ENCODE measurements around the gene BCL11B. TPM values are rescaled to one million over a fixed set of nuclear protein-coding genes. Genes with fewer than 3 reads are reported as not detected.

The BCL11B gene
- total RNA-seq, 4 donors from 2014 or later: 0.68 to 1.5 (median 0.85) TPM

DNA sequence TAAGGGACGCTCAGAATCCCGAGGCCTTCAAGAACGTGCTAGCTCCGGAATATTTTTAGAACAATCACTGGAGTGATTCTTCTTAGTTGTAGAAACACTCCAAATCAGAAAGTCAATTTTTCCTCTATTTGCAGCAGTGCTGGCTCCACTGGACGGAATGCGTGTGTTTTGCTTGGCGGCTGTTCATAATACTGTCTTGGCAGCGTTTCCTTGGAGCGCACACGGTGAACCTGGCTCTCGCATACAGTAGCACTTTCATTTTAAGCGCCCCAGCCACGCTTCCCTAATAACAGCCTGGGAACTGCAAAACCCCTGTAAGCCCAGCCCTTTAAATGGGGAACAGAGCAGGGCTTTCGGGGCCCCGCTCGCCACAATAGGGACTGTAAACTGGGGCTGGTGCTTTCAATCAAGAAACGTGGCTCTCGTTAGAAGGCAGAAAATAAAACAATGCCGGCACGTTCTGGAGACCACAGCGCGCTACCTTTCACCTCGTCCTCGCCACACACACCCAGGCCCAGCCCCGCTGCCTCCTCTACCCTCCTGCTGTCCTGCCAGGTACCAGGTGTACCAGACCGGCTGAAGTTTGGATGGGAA, 79.9 kb downstream of the BCL11B start:
- TF ChIP-seq, protein P1, sequence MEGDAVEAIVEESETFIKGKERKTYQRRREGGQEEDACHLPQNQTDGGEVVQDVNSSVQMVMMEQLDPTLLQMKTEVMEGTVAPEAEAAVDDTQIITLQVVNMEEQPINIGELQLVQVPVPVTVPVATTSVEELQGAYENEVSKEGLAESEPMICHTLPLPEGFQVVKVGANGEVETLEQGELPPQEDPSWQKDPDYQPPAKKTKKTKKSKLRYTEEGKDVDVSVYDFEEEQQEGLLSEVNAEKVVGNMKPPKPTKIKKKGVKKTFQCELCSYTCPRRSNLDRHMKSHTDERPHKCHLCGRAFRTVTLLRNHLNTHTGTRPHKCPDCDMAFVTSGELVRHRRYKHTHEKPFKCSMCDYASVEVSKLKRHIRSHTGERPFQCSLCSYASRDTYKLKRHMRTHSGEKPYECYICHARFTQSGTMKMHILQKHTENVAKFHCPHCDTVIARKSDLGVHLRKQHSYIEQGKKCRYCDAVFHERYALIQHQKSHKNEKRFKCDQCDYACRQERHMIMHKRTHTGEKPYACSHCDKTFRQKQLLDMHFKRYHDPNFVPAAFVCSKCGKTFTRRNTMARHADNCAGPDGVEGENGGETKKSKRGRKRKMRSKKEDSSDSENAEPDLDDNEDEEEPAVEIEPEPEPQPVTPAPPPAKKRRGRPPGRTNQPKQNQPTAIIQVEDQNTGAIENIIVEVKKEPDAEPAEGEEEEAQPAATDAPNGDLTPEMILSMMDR (IDR thresholded peaks at IDR 0.05; ENCODE audit: low read depth): no peak

DNA sequence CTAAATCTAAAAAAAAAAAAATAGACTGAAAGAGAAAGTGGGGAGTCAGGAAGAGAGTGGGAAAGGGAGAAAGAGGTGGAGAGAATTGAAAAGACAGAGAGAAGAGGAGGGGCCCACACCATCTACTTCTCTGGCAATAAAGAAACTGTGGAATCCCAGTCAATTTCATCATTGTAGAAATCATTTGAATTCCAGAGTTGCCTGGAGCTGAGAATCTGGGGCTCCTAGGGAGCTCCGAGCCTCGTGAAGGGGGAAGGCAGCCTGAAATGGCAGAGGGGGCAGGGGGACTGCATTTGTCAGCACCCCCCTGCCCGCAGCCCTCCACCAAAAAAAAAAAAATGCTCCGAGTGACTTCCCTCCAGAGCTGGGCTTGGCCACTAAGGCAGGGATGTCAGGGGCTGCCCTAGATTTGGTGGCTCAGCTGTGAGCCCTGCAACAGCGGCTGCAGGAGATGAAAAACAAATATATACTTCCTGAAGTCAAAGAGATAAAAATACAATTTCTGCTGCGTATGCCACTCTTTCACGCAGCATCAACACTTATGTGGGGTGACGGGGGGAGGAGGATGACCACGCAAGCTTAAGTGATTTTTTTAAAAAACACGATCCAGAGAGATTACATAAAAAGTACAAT, 80.5 kb downstream of the BCL11B start:
- TF ChIP-seq, protein P1 (IDR thresholded peaks at IDR 0.05; ENCODE audit: low read depth): no peak

DNA sequence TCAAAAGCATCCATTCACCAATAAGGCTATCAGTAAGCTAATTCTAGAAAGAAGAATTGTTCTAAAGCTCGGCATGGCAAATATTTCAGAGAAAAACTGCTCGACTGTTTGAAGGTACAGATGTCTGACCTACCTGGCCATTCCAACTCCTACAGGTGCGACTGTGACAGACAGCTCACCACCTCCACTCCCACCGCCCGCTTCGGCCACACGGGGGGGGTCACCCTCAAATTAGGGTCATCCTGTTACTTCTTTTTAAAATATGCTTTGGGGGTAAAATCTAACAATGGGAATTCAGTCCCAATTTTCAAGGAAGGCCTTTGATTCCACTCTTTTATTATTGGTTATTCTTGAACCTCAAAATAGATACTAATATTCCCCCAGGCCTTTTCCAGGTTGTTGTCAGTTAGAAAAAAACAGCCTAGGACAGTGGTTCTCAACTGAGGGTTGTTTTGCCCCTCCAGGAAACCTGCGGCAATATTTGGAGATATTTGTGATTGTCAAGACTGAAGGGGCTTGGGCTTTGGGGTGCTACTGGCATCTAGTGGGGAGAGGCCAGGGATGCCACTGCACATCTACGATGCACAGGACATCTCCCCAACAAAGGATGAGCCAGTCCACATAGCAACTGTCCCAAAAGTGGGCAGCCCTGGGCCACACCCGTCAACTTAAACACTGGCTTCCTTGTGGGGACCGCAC, 81.2 kb downstream of the BCL11B start:
- TF ChIP-seq, protein P1 (IDR thresholded peaks at IDR 0.05; ENCODE audit: low read depth): no peak

DNA sequence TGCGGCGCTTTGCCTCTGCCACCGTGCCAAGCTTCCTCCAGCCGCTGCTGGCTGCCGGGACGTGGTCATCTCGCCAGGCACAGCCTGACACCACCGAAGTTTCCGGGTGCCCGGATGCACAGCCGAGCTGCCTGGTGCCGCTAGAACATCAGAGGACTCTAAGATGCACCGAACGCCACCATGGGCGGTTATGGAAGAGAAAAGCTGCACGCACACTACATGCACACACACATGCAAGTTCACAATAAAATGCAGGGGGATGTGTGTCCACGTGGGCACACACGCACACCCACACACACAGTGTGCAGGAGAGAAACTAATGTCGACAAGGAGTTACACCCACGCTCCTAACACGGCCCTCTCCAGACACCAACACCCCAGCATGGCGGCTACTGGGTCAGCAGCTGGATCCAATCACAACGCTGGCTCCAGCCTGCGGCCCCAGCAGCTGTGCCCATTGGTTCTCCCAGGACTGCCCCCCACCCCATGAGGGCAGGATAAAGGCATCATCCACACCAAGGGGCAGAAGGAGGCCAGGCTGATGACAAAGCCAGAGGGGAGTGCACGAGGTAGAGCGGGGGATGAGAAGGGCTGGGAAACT, 82.7 kb downstream of the BCL11B start:
- TF ChIP-seq, protein P1 (IDR thresholded peaks at IDR 0.05; ENCODE audit: low read depth): no peak

DNA sequence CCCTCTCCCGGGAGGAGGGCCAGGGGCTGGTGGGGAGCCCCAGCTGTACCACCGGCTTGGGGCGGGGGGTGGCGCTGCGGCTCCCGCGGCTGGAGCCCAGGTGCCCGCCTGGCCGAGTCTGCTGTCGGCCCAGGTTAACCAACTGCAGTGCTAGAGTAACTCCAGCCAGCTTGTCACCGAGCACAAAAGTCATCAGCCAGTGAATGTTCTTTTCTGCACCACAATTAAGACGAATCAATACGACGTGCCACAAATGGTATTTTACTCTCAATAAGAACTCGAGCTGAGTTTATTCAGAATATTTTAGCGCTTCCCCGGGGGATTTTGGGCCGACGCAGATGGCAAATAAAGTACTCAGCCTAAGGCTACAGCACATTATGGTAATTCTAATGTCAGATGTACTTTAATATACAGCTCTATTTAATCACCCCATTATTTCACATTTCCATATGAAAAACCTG, 83.2 kb downstream of the BCL11B start:
- TF ChIP-seq, protein P1 (IDR thresholded peaks at IDR 0.05; ENCODE audit: low read depth): no peak

DNA sequence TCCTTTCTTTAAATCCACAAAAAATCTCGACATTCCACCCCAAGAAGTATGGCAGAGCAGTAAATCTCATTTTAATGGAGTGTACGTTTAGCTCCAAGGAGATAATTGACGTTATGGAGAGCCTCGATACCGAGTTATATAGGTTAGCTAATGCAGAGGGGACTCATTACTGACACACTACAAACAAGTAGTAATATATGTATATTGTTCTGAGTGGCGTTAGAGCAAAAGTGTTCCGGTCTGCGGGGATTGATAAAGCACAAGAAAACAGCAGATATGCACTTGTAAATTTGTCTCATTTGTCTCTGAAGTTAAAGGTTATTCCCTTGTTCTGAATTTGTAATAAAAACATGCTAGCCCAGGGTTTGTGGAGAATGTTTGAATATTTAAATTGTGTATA, 84.1 kb downstream of the BCL11B start:
- TF ChIP-seq, protein P1 (IDR thresholded peaks at IDR 0.05; ENCODE audit: low read depth): no peak

All from subcutaneous adipose tissue (tissue), 4 donors.